Fibroblast of lung (primary cell): ENCODE measurements around the gene ZSCAN21. TPM values are rescaled to one million over a fixed set of nuclear protein-coding genes. Genes with fewer than 3 reads are reported as not detected.
"Not testable (repeated sequence)": the region's sequence is repeated elsewhere in the genome, so short reads cannot be mapped to it uniquely, and the experiment has no call there.

Experiments used
- DNase-seq, 2 donors: peaks; one replicate each; pipeline versions ENCODE4 v3.0.0 to v3.0.0-alpha.2; 2010; ENCODE audit warnings: low read depth in 2 of 2
- H2AFZ ChIP-seq: 2 replicates; pipeline ENCODE4 v1.5.1; 2012; ENCODE audit warnings: low read length, control low read depth, inconsistent platforms
- H3K27ac ChIP-seq: 2 replicates; pipeline ENCODE4 v1.5.1; 2011; ENCODE audit warnings: low read length, control low read depth; ENCODE audit not compliant: insufficient read depth
- H3K27me3 ChIP-seq: 2 replicates; pipeline ENCODE4 v1.5.1; 2011; ENCODE audit warnings: mild to moderate bottlenecking, low read length; ENCODE audit not compliant: control insufficient read depth, insufficient read depth
- H3K36me3 ChIP-seq: 2 replicates; pipeline ENCODE4 v1.5.1; 2011; ENCODE audit warnings: low read length; ENCODE audit not compliant: control insufficient read depth, insufficient read depth
- H3K4me1 ChIP-seq: 2 replicates; pipeline ENCODE4 v1.5.1; 2011; ENCODE audit warnings: low read length; ENCODE audit not compliant: control insufficient read depth, insufficient read depth; ENCODE audit errors: extremely low read depth
- H3K4me2 ChIP-seq: 2 replicates; pipeline ENCODE4 v1.5.1; 2011; ENCODE audit warnings: low read length, control low read depth; ENCODE audit not compliant: insufficient read depth; ENCODE audit errors: extremely low read depth
- H3K4me3 ChIP-seq, 4 experiments: fragments of 200-600 bp in 1 of 4; sonication (generic) in 1 of 4; replicated peaks in 1 of 4; 2 replicates each; pipeline ENCODE4 v1.5.1; 2011 to 2016; ENCODE audit warnings: low read length in 4 of 4, low read depth in 3 of 4, mild to moderate bottlenecking in 3 of 4, control low read depth in 2 of 4, inconsistent platforms in 1 of 4, mixed read lengths in 1 of 4; ENCODE audit not compliant: insufficient read depth in 1 of 4; ENCODE audit errors: control extremely low read depth in 1 of 4
- H3K79me2 ChIP-seq: 2 replicates; pipeline ENCODE4 v1.5.1; 2012; ENCODE audit warnings: mild to moderate bottlenecking, low read length, inconsistent platforms; ENCODE audit not compliant: control insufficient read depth, insufficient read depth
- H3K9ac ChIP-seq: 2 replicates; pipeline ENCODE4 v1.5.1; 2011; ENCODE audit warnings: mild to moderate bottlenecking, low read length, control low read depth; ENCODE audit not compliant: insufficient read depth
- H3K9me3 ChIP-seq: 2 replicates; pipeline ENCODE4 v1.5.1; 2012; ENCODE audit warnings: low read depth, low read length; ENCODE audit not compliant: control insufficient read depth, insufficient read depth
- H4K20me1 ChIP-seq: 2 replicates; pipeline ENCODE4 v1.5.1; 2011; ENCODE audit warnings: low read length; ENCODE audit not compliant: control insufficient read depth, insufficient read depth; ENCODE audit errors: extremely low read depth
- CTCF ChIP-seq, 2 donors: IDR thresholded peaks in 1 of 2; conservative IDR thresholded peaks in 1 of 2; 1 replicate in 1 of 2; 2 replicates in 1 of 2; pipeline ENCODE4 v1.5.1; 2011 to 2012; ENCODE audit warnings: low read length in 2 of 2, control low read depth in 1 of 2, inconsistent platforms in 1 of 2, low read depth in 1 of 2, mild to moderate bottlenecking in 1 of 2
- EZH2 ChIP-seq: IDR thresholded peaks from 2 replicates; pipeline ENCODE4 v1.5.1; 2012; ENCODE audit warnings: low read length, control low read depth, mild to moderate bottlenecking; ENCODE audit errors: missing control alignments
- polyA plus RNA-seq, 2 donors: library from polyadenylated mRNA; depleted of rRNA in 1 of 2; stranded (reverse) in 1 of 2; unstranded in 1 of 2; fragments of >200 nt; gene quantifications; 2 replicates each; pipeline ENCODE4 v1.2.1, GENCODE V29; 2011 to 2012; ENCODE audit warnings: missing spikeins in 1 of 2
- total RNA-seq: library from RNA; depleted of rRNA; stranded (reverse); fragments of >200 nt; gene quantifications from 2 replicates; pipeline ENCODE4 v1.2.1, GENCODE V29; 2014

ZSCAN21 gene
- total and polyA plus RNA-seq, 2 donors (not counting 1 experiment from before 2014, with no cell fraction given) = 11.1 to 11.3 TPM

DNA sequence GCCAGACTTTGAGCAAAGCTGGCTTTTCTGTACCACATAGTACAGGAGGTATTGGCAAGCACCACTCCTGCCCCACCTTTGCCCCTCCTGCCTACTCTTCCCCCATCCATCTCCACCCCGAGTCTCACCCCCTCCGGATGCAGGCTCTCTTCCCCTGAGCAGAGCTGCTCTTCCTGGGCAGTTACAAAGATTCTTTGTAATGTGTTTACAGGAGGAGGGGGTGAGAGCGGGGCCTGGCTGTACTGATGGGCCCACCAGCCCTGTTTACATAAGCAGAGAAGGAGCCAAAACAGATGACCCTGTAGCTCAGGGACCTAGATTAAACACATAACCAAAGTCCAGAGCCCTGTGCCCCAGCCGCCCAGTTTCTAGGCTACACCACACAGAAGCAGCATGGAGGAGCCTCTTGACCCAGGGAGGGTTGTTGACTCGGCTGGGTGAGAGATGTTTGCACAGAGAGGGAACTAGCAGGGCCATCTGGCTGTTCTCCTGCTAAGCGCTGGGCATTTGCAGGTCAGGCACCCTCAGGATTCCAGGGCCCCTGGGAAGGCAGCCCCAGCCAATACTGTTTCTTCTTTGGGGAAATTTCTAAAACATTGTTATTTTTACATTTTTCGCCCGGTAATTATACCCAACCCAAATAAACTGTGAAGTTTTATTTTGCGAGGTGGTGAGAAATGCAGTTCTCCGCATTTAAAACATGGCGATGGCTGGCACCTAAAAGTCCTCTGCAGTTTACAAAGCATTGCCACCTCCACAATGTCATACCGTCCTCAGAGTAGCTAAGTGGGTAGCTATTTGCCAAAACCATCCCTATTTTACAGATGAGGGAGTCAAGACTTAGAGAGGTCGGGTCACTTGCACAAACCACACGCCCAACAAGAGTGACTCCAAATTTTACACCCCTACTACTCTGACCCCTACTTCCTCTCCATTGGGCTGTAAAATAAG is 45.6 kb upstream of the ZSCAN21 start:
- Histone ChIP-seq H2AFZ (no peak overlapping the region), H3K4me2 (no peak overlapping the region), H4K20me1 (no peaks in the 10 kb centered on the region), H3K27me3 (peaks cover 4% of the 10 kb centered on the region), H3K9ac (no peak overlapping the region), H3K79me2 (no peaks in the 10 kb centered on the region), H3K27ac (no peak overlapping the region), H3K4me3 (no peak overlapping the region), H3K9me3 (no peaks in the 10 kb centered on the region), H3K36me3 (no peaks in the 10 kb centered on the region), H3K4me1 (no peaks in the 10 kb centered on the region)
- DNase-seq = no peak
- TF ChIP-seq EZH2 (no peak), CTCF (conservative IDR thresholded peaks at IDR 0.05 in 1 of 2, IDR thresholded peaks at IDR 0.05 in 1 of 2; ENCODE audit: low read depth in 1 of 2, low read length in 2 of 2) (no peak)

DNA sequence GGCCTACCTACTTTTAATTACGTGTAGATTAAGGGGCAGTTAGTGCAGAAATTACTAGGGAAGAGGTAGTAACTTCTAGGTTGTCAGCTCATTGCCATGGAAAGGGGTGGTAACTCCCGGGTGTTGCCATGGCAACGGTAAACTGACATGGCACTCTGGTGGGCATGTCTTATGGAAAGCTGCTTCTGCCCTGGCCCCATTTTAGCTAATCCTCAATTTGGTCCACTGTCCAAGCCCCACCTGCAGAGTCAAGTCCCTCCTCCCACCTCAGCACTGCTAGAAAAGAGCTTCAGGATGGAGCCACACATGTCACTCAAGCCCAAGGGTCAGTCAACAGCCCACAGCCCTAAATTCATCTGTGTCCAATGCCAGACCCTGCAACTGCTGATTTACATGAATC is 41.7 kb upstream of the ZSCAN21 start:
- H3K9me3 ChIP-seq = no peaks in the 10 kb centered on the region
- no peak overlapping the region for H2AFZ ChIP-seq
- H3K27ac ChIP-seq = no peak overlapping the region
- no peaks in the 10 kb centered on the region for H3K36me3 ChIP-seq
- no peak for DNase-seq
- H3K4me3 ChIP-seq = no peak overlapping the region
- no peaks in the 10 kb centered on the region for H3K4me1 ChIP-seq
- H3K79me2 ChIP-seq = no peaks in the 10 kb centered on the region
- TF ChIP-seq EZH2 (no peak), CTCF (conservative IDR thresholded peaks at IDR 0.05 in 1 of 2, IDR thresholded peaks at IDR 0.05 in 1 of 2; ENCODE audit: low read depth in 1 of 2, low read length in 2 of 2) (no peak)
- peaks cover 4% of the 10 kb centered on the region for H3K27me3 ChIP-seq
- no peak overlapping the region for H3K4me2 ChIP-seq
- H4K20me1 ChIP-seq = no peaks in the 10 kb centered on the region
- no peak overlapping the region for H3K9ac ChIP-seq

- H3K79me2 ChIP-seq = no peaks in the 10 kb centered on the region
- TF ChIP-seq CTCF (conservative IDR thresholded peaks at IDR 0.05 in 1 of 2, IDR thresholded peaks at IDR 0.05 in 1 of 2; ENCODE audit: low read depth in 1 of 2, low read length in 2 of 2) (no peak), EZH2 (no peak)
Measured at GRCh38 chr7:100008525-100008924, 41.0 kb upstream of the ZSCAN21 start.

GRCh38 chr7:100009952-100010351 is 39.6 kb upstream of the ZSCAN21 start:
- H3K4me1 ChIP-seq, H2AFZ ChIP-seq, DNase-seq, H3K4me3 ChIP-seq, H3K9ac ChIP-seq, H3K79me2 ChIP-seq, H3K27ac ChIP-seq, H3K4me2 ChIP-seq, H3K36me3 ChIP-seq, H3K27me3 ChIP-seq, H3K9me3 ChIP-seq, H4K20me1 ChIP-seq: not testable (repeated sequence)

More at GRCh38 chr7:100008525-100008924, 41.0 kb upstream of the ZSCAN21 start:
- Histone ChIP-seq H3K4me3 (no peak overlapping the region), H3K9ac (no peak overlapping the region), H3K27ac (no peak overlapping the region), H3K27me3 (peaks cover 4% of the 10 kb centered on the region), H3K4me1 (no peaks in the 10 kb centered on the region), H3K9me3 (no peaks in the 10 kb centered on the region), H2AFZ (no peak overlapping the region), H3K36me3 (no peaks in the 10 kb centered on the region), H3K4me2 (no peak overlapping the region), H4K20me1 (no peaks in the 10 kb centered on the region)
- DNase-seq = no peak
